ENCODE data around the gene MUC2.

Gene MUC2

DNA sequence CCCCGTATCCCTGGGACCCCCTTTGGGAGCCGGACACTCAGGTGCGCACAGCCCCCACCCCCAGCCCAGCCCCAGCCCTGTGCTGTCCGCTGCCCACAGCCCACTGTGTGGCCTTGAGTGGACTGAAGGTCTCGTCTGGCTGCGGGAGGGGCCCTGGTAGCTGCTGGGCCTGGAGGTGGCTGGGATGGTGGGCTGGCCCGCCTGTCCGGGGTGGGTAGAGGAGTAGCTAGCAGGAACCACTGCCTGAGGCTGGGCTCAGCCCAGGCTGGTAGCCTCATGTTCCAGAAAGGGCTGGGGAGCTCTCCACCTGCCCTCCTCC, 33.6 kb upstream of the MUC2 start:
- Histone ChIP-seq H3F3A (ENCODE audit: low read depth) (no peaks in the 10 kb centered on the region), H2AFZ (ENCODE audit: low read length) (no peak overlapping the region), H3K79me2 (ENCODE audit: insufficient read depth, low read length) (no peaks in the 10 kb centered on the region), H3K4me1 (ENCODE audit: insufficient read depth, low read length, poor library complexity, severe bottlenecking) (no peaks in the 10 kb centered on the region), H3K9ac (ENCODE audit: low read depth, low read length, poor library complexity, severe bottlenecking) (no peak overlapping the region), H3K4me3 (ENCODE audit: low read length, poor library complexity, severe bottlenecking) (no peak overlapping the region), H3K9me2 (replicated peaks; ENCODE audit: low read depth, low read length) (no peaks in the 10 kb centered on the region), H3K36me3 (ENCODE audit: insufficient read depth, low read length) (no peaks in the 10 kb centered on the region), H3K4me2 (ENCODE audit: low read depth, low read length, poor library complexity, severe bottlenecking) (no peak overlapping the region), H3K27me3 (ENCODE audit: insufficient read depth, low read length, poor library complexity, severe bottlenecking) (no peaks in the 10 kb centered on the region), H3K9me3 (ENCODE audit: insufficient read depth, low read depth, low read length) (no peaks in the 10 kb centered on the region), H4K20me1 (ENCODE audit: insufficient read depth, low read length, poor library complexity, severe bottlenecking) (no peaks in the 10 kb centered on the region)
- no peak for TF ChIP-seq EZH2phosphoT487 (IDR thresholded peaks at IDR 0.05; ENCODE audit: borderline replicate concordance)
- TF ChIP-seq, protein P1, sequence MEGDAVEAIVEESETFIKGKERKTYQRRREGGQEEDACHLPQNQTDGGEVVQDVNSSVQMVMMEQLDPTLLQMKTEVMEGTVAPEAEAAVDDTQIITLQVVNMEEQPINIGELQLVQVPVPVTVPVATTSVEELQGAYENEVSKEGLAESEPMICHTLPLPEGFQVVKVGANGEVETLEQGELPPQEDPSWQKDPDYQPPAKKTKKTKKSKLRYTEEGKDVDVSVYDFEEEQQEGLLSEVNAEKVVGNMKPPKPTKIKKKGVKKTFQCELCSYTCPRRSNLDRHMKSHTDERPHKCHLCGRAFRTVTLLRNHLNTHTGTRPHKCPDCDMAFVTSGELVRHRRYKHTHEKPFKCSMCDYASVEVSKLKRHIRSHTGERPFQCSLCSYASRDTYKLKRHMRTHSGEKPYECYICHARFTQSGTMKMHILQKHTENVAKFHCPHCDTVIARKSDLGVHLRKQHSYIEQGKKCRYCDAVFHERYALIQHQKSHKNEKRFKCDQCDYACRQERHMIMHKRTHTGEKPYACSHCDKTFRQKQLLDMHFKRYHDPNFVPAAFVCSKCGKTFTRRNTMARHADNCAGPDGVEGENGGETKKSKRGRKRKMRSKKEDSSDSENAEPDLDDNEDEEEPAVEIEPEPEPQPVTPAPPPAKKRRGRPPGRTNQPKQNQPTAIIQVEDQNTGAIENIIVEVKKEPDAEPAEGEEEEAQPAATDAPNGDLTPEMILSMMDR (conservative IDR thresholded peaks at IDR 0.05; ENCODE audit: low read length), result no peak

DNA sequence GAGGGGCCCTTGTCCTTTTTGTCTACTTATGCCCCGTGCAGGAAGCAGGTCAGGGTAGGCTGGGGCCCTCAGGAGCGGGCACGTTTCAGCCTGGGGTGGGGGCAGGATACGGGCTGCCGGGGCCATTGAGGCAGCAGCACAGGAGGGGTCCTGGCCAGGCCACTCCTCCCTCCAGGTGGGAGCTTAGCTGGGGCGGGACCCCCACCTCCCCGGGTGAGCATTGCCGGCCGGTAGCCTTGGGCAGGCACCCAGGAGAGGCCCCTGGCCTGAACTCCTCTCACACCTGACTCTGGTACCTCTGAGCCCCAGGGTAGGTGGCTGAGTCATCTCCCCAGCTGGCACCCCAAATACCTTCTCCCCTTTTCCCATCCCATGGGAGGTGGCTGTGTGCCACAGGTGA, 33.2 kb upstream of the MUC2 start:
- H3F3A ChIP-seq (ENCODE audit: low read depth), result no peaks in the 10 kb centered on the region
- H3K9ac ChIP-seq (ENCODE audit: low read depth, low read length, poor library complexity, severe bottlenecking), result no peak overlapping the region
- TF ChIP-seq, protein P1 (conservative IDR thresholded peaks at IDR 0.05; ENCODE audit: low read length), result no peak
- no peak for TF ChIP-seq EZH2phosphoT487 (IDR thresholded peaks at IDR 0.05; ENCODE audit: borderline replicate concordance)
- no peaks in the 10 kb centered on the region for H3K27me3 ChIP-seq (ENCODE audit: insufficient read depth, low read length, poor library complexity, severe bottlenecking)
- H2AFZ ChIP-seq (ENCODE audit: low read length), result no peak overlapping the region
- no peaks in the 10 kb centered on the region for H3K9me3 ChIP-seq (ENCODE audit: insufficient read depth, low read depth, low read length)
- no peak overlapping the region for H3K4me3 ChIP-seq (ENCODE audit: low read length, poor library complexity, severe bottlenecking)
- H4K20me1 ChIP-seq (ENCODE audit: insufficient read depth, low read length, poor library complexity, severe bottlenecking), result no peaks in the 10 kb centered on the region
- no peaks in the 10 kb centered on the region for H3K36me3 ChIP-seq (ENCODE audit: insufficient read depth, low read length)
- no peaks in the 10 kb centered on the region for H3K4me1 ChIP-seq (ENCODE audit: insufficient read depth, low read length, poor library complexity, severe bottlenecking)
- no peak overlapping the region for H3K4me2 ChIP-seq (ENCODE audit: low read depth, low read length, poor library complexity, severe bottlenecking)
- H3K9me2 ChIP-seq (replicated peaks; ENCODE audit: low read depth, low read length), result no peaks in the 10 kb centered on the region
- H3K79me2 ChIP-seq (ENCODE audit: insufficient read depth, low read length), result no peaks in the 10 kb centered on the region

DNA sequence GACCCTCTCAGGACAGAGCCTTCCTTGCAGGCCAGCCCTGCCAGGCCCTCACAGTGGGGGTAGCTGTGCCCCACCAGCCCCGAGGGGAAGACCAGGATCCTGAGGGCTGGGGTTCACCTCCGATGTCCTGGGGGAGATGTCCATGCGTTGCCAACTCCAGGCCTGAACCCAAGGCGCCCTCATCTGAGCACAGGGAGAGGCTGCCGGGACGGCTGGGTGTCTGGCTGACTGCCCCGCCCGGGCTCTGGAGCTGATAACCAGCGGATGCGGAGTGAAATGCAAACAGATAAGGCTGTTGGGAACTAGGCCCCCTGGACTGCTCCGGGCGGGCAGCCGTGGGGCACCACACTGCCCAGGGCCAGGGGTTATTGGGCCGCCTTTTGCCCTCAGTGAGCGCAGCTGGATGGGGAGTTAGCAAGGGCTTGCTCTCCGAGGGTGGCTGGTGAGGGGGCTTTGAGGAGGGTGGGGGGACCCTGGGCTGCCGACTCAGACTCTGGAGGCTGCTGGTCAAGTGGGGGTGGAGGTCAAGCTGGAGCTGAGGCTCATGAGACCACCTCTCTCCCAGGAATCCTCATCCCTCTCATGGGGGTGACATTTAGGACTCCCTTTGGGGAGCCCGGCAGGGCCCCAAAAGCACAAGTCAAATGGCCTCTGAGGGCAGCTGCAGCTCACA, 32.6 kb upstream of the MUC2 start:
- no peaks in the 10 kb centered on the region for H3K4me1 ChIP-seq (ENCODE audit: insufficient read depth, low read length, poor library complexity, severe bottlenecking)
- no peaks in the 10 kb centered on the region for H4K20me1 ChIP-seq (ENCODE audit: insufficient read depth, low read length, poor library complexity, severe bottlenecking)
- no peaks in the 10 kb centered on the region for H3K36me3 ChIP-seq (ENCODE audit: insufficient read depth, low read length)
- no peak overlapping the region for H3K9ac ChIP-seq (ENCODE audit: low read depth, low read length, poor library complexity, severe bottlenecking)
- H3K9me2 ChIP-seq (replicated peaks; ENCODE audit: low read depth, low read length), result no peaks in the 10 kb centered on the region
- H3F3A ChIP-seq (ENCODE audit: low read depth), result no peaks in the 10 kb centered on the region
- H3K4me2 ChIP-seq (ENCODE audit: low read depth, low read length, poor library complexity, severe bottlenecking), result no peak overlapping the region
- H2AFZ ChIP-seq (ENCODE audit: low read length), result no peak overlapping the region
- H3K4me3 ChIP-seq (ENCODE audit: low read length, poor library complexity, severe bottlenecking), result no peak overlapping the region
- no peak for TF ChIP-seq EZH2phosphoT487 (IDR thresholded peaks at IDR 0.05; ENCODE audit: borderline replicate concordance)
- TF ChIP-seq, protein P1 (conservative IDR thresholded peaks at IDR 0.05; ENCODE audit: low read length), result no peak
- H3K27me3 ChIP-seq (ENCODE audit: insufficient read depth, low read length, poor library complexity, severe bottlenecking), result no peaks in the 10 kb centered on the region
- no peaks in the 10 kb centered on the region for H3K79me2 ChIP-seq (ENCODE audit: insufficient read depth, low read length)
- H3K9me3 ChIP-seq (ENCODE audit: insufficient read depth, low read depth, low read length), result no peaks in the 10 kb centered on the region
